22Rv1 (cell line): ENCODE data around the gene LGALS9.

Experiments used
- CTCF ChIP-seq: fragments of 450-650 bp; IDR thresholded peaks from 2 replicates; pipeline ENCODE4 v1.5.1; 2017; ENCODE audit warnings: mild to moderate bottlenecking
- ZFX ChIP-seq: fragments of 450-650 bp; IDR thresholded peaks from 2 replicates; pipeline ENCODE4 v1.6.1; 2017; ENCODE audit warnings: antibody characterized with exemption, borderline replicate concordance

GRCh38 chr17:27634026-27634335 lies 3.0 kb downstream of the LGALS9 start:
- no peak for TF ChIP-seq CTCF
- no peak for TF ChIP-seq ZFX
